Measurements from ENCODE around the gene CUBN. TPM values are rescaled to one million over a fixed set of nuclear protein-coding genes. Genes with fewer than 3 reads are reported as not detected.

Gene CUBN
- polyA plus RNA-seq, 2 of the 4 experiments (the other 2 are of a cell fraction): 0.08 to 0.28 TPM

- Histone ChIP-seq H3K4me1 (no peaks in the 10 kb centered on the region), H3K9me3 (no peaks in the 10 kb centered on the region), H3K4me2 (no peak overlapping the region), H3K27ac (no peak overlapping the region), H3K4me3 (no peak overlapping the region)
- ChIA-PET POLR2A (no interaction called here), CTCF (interaction anchor here (1.1 kb wide), 1 partner anchor 16 kb away, joined by 3 read pairs; no protein-coding TSS in a partner anchor)
- WGBS (ENCODE audit: missing lambda C conversion rate): 88% methylated on average over 8 of the region's 8 CpGs
- no peak for DNase-seq (ENCODE audit: low read depth in 1 of 2, low spot score in 1 of 2)
- TF ChIP-seq HOXB13 (CRISPR knock-in tag; IDR thresholded peaks at IDR 0.05; ENCODE audit: low read depth) (no peak), HMGXB4 (CRISPR knock-in tag; IDR thresholded peaks at IDR 0.05; ENCODE audit: borderline replicate concordance) (no peak), ESRRA (IDR thresholded peaks at IDR 0.05; ENCODE audit: borderline replicate concordance, low read length) (no peak), EHF (CRISPR knock-in tag; IDR thresholded peaks at IDR 0.05) (no peak), CBX2 (IDR thresholded peaks at IDR 0.05; ENCODE audit: borderline replicate concordance, low read depth) (no peak), ZSCAN20 (CRISPR knock-in tag; IDR thresholded peaks at IDR 0.05) (no peak), BCL3 (IDR thresholded peaks at IDR 0.05) (no peak), CHD4 (IDR thresholded peaks at IDR 0.05; ENCODE audit: borderline replicate concordance) (no peak), MAFK (IDR thresholded peaks at IDR 0.05; ENCODE audit: partially characterized antibody) (no peak), CBX8 (IDR thresholded peaks at IDR 0.05) (no peak), ZFP36 (IDR thresholded peaks at IDR 0.05; ENCODE audit: borderline replicate concordance, partially characterized antibody) (no peak), CTCF (IDR thresholded peaks at IDR 0.05) (no peak), USF2 (IDR thresholded peaks at IDR 0.05) (no peak), PBX3 (IDR thresholded peaks at IDR 0.05) (no peak), REST (IDR thresholded peaks at IDR 0.05) (no peak), ELK1 (IDR thresholded peaks at IDR 0.05; ENCODE audit: low read depth, low read length) (no peak), KDM1A (IDR thresholded peaks at IDR 0.05; ENCODE audit: low read depth) (no peak)
- ATAC-seq: no peak
- no peak for FAIRE-seq
Measured at GRCh38 chr10:16989826-16990293, 139.8 kb downstream of the CUBN start.
